HT-29 (cell line): ENCODE data around the gene UBE2E1. TPM values are rescaled to one million over a fixed set of nuclear protein-coding genes. Genes with fewer than 3 reads are reported as not detected.

Source experiments
- DNase-seq: peaks from one replicate; pipeline ENCODE4 v3.0.0-alpha.2; 2015; ENCODE audit warnings: low spot score
- total RNA-seq: library from RNA; depleted of rRNA; stranded (reverse); fragments of >200 nt; shearing (Covaris generic); gene quantifications from 2 replicates; pipeline ENCODE4 v1.2.3, GENCODE V29; 2014

UBE2E1 gene
- total RNA-seq, 1 experiment from 2014 or later, result 51.3 TPM

- DNase-seq, result no peak
These were observed 10.7 kb upstream of the UBE2E1 start for GRCh38 chr3:23795096-23795495.

- peak; percentile 46 for DNase-seq
These were observed 9.2 kb upstream of the UBE2E1 start for GRCh38 chr3:23796518-23796917.

DNA sequence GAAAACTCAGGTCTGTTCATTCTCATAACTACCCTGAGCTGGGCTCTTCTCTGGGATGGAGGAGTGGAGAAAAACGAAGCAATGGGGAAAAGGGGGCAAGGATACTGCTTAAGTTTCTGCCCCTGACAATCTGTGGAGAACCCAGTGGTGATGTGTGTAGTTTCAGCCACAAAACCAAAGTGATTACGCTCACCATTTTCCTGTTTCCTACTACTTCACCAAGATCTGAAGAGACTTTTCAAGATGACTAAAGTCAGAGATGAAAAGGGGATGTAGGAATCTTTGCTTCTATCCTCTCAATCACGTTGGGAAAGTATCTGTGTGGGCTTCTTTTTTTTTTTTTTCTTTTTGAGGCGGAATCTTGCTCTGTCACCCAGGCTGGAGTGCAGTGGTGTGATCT is 8.3 kb upstream of the UBE2E1 start:
- no peak for DNase-seq

- DNase-seq, result no peak
These were observed 7.3 kb upstream of the UBE2E1 start for GRCh38 chr3:23798456-23798855.

DNA sequence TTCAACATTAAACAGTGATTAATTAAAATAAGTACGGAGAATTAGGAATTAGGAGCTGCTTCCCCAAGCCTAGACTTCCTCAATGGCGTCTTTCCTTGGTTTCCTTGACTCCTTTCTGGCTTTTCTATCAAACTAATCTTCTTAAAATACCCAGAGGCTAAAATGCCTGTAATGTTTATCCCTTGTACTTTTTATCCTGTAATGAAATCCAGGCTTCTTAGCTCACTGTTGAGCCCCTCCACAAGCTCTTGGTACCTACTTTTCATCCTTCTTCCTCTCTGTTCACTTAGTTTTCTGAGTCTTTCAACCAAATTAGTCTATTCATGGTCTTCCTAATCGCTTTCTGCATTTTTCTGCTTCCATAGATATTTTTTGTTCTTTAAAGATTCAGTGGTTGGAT is 6.9 kb upstream of the UBE2E1 start:
- no peak for DNase-seq

DNA sequence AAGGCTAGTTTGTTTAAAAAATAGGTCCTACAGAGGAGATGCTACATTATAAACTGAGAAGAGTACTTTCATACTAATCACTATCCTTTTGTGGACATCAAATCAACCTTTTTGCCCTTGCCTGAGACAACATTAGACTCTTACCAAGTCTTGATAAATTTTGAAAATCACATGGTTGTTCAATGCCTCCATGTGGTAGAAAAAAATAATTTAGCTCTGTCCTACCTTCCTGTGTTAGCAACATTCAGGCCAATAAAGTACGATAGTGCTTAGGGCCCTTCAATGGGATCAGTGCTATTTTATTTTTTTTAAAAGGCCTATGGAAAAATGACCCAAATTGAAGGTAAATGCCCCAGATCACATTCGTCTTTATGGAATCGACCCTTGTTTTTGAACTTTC is 5.0 kb upstream of the UBE2E1 start:
- no peak for DNase-seq

DNA sequence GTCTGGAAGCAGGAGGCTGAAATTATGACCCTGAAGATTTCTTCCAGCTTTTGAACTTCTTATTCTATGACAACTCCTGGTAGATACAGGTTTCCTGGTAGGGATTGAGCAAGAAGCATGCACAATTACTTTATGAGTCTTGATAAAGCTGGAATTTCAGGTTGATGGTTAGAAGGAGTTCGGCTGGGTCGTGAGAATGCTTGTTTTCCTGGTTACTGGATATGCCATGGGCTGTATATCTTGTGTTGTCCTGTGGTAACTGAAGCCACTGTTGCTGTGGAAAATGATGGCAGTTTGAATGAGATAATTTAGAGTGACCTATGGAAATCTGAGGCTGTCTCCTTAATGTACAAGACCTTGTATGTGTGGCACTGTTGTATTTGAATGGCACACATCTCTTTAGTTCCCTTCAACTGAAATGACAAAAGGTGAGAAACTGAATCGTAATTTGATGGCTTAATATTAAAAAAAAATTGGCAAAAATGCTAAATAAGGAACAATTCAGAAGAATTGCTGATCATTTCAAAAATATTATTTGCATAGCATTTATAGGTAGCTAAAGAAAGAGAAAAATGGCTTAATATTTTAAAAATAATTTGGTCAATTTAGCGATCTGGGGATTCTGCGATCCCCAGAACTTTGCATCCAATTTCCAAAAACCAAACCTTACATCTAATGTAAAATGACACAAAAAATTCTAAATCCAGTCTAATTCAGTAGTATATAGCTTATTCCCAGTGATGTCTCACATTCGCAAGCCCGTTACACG is 1.1 kb upstream of the UBE2E1 start:
- peak; percentile 44 for DNase-seq

- no peak for DNase-seq
These were observed 534 bp upstream of the UBE2E1 start for GRCh38 chr3:23805210-23805632.

- DNase-seq, result no peak
These were observed 1.0 kb downstream of the UBE2E1 start for GRCh38 chr3:23806534-23807423.

DNA sequence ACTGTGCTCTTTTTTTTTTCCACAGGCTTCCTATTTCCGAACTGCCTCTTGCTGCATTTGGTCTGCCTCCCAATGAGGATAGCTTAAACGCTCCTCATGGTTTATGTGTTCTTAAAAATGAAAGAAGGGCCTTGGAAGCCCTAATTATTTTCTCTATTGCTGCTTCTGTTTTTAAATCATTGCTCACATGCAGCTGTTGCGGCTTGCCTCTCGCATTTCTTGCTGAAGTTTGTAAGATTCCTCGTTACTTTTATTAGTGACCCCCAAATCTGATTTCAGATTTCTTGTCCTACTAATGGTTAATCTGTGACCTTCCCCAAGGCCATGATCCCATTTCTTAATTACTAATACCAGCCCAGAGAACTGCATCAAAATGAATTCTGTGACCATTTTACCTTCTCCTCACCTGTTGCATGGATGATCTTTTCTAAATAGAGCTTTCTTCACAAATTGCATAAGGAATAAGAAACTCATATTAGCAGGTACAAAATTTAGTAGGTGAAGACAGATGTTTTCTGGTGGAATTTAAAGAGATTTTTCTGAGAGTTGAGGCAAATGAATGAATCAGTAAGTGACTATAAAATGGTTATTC is 1.8 kb downstream of the UBE2E1 start:
- no peak for DNase-seq

DNA sequence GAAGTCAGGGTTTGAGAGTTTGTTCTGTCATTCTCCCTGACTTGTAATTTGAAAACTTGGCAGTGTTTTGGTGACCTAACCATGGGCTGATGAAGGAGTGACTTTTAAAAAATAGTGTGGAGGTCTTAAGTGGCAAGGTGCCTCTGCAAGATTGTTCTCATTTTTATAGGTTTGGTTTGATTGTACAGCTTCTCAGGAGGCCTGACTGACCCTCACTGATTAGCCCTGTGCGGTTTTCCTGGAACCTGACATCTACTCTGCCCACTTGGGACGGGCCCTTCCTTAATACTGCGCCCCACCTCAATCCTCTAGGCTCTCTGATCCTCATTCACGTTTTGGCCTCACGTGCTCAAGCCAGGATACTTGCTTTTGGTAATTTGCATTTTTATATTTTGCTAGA is 2.8 kb downstream of the UBE2E1 start:
- no peak for DNase-seq

- no peak for DNase-seq
These were observed 3.5 kb downstream of the UBE2E1 start for GRCh38 chr3:23809294-23809693.

GRCh38 chr3:23809840-23810342 is 4.1 kb downstream of the UBE2E1 start:
- peak; percentile 6 for DNase-seq

- DNase-seq, result peak; percentile 59
These were observed 4.8 kb downstream of the UBE2E1 start for GRCh38 chr3:23810343-23811184.

GRCh38 chr3:23811185-23811527 is 5.4 kb downstream of the UBE2E1 start:
- DNase-seq, result peak; percentile 63

DNA sequence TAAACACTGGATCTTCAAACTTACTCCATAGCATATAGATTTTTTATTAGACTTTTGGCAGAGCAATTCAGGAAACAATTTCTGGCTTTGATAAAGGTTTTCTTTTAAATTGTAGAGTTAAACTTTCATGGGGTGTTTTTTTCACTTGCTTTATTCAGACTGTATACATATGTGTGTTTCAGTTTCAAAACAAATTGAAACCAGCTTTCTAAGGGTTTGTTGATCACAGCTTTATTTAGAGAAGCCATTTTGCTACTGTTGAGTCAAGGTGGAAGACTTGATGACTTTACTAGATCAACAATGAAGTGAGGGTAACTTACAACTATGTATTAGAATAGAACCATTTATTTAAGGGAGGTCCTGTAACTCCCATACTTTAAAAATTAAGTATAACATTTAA is 6.2 kb downstream of the UBE2E1 start:
- DNase-seq, result no peak

DNA sequence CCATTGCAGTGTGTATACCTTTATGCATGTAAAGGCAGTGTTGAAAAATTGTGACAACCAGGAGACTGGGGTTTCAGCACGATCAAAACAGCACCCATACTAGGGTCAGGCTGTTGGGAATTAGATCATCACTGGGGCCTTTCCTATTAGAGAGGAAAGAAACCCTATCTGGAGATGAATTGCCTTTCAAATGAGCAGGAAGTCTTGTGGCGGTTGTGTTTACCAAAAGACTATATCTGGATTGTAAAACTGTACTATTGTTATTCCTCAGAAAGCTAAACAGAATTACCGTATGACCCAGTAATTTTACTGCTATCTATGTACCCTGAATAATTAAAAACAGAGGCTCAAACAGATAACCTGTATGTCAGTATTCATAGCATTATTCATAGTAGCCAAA is 10.1 kb downstream of the UBE2E1 start:
- no peak for DNase-seq

DNA sequence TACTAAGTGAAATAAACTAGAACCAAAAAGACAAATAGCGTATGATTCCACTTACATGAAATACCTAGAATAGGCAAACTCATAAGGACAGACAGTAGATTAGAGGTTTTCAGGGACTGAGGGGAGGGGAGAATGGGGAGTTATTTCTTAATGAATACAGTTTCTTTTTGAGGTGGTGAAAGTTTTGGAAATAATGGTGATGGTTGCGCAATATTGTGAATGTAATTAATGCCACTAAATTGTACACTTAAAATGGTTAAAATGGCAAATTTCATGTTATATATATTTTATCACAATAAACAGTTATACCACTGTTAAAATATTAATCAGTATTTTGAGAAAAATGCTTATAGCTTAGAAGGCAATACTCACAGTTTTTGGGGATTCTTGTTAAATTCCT is 11.0 kb downstream of the UBE2E1 start:
- no peak for DNase-seq

DNA sequence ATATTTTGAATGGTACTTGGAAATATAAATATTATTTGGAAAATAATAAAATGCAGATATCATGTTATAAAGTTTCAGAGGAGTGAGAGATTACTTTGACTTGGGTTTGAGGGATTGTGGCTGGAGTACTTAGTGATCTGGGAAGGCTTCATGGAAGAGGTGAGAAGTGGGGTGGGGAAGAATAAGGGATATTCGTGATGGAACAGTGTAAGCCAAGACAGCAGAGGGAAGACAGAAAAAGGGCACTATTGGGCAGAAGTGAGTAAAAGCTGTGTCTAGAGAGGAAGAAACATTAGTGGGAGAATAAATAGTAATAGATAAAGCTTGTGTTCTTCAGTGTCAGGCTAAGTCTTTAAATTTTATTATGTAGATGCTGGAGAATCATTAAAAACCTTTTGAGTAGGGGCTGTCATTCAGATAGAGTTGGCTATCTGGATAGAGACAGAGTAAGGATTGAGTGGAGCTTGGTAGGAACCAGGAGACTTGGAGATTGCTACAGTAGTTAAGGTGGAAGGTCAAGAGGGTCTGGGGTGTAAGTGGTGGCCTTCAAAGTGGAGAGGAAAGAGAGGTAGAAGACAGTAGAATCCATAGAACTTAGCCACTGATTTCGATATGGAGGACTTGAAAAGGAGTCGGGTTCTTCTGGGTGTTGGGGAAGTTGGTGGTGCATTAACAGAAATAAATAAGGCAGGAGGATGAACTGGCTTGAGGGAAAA is 11.9 kb downstream of the UBE2E1 start:
- no peak for DNase-seq

DNA sequence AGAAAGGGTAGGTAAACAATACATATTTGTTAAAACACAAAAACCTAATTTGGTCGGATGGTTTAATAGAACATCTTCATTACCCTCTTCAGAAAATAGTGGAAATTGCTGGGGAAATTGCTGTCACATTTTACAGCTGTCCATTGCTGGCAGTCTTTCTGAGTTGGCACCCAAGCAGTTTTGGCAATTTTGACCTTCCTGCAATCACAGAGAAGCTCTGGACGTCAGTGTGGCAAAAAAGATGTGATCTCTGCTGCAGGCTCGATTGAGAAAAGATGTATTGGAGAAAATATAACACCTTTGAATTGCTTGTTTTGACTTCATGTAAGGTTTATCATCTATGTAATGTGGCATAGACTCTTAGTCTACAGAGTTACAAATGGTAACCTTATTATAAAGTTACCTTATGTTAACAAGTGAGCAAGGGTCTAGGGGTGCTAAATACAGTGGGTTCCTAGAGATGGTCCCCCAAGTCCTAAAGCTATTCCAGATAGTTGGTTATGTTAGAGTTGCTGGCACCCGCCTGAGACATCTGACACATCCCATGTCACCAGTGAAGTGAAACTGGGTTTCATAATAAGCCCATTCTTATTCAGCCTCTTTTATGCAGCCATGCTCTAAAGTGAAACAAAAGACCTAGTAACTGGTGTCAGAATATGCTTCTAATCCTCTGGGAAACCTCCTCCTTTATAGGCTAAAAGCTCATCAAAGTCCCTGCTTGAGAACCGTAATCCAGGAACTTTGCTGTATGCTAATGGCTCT is 14.0 kb downstream of the UBE2E1 start:
- no peak for DNase-seq
